CD4-positive, alpha-beta T cell treated with Interleukin-15 for 1 hour (primary cell): Measurements from ENCODE around the gene MLKL.
"Not testable (repeated sequence)": the region's sequence is repeated elsewhere in the genome, so short reads cannot be mapped to it uniquely, and the experiment has no call there.

Source experiments
- DNase-seq: peaks from one replicate; pipeline ENCODE4 v3.0.0-alpha.2; 2020

The MLKL gene

DNA sequence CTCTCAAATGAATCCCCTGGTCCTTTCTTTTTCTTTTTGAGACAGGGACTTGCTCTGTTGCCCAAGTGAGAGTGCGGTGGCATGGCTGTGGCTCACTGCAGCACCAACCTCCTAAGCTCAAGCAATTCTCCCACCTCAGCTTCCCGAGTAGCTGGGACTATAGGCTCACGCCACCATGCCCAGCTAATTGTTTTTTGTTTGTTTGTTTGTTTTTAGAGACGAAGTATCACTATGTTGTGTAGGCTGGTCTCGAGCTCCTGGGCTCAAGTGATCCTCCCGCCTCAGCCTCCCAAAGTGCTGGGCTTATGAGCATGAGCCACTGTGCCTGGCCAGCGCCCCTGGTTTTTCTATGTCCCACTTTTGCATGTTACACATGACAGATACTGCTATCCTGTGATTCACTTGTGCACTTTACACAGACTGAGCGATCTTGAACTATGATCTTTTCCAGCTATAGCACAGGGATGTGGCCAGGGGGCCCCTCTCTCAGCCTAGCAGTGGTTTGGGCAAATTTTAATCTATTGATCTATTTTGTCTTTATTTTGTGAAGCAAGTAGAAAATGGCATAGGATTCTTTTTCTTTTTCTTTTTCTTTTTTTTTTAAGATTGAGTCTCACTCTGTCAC is 31.3 kb upstream of the MLKL start:
- DNase-seq, result no peak

DNA sequence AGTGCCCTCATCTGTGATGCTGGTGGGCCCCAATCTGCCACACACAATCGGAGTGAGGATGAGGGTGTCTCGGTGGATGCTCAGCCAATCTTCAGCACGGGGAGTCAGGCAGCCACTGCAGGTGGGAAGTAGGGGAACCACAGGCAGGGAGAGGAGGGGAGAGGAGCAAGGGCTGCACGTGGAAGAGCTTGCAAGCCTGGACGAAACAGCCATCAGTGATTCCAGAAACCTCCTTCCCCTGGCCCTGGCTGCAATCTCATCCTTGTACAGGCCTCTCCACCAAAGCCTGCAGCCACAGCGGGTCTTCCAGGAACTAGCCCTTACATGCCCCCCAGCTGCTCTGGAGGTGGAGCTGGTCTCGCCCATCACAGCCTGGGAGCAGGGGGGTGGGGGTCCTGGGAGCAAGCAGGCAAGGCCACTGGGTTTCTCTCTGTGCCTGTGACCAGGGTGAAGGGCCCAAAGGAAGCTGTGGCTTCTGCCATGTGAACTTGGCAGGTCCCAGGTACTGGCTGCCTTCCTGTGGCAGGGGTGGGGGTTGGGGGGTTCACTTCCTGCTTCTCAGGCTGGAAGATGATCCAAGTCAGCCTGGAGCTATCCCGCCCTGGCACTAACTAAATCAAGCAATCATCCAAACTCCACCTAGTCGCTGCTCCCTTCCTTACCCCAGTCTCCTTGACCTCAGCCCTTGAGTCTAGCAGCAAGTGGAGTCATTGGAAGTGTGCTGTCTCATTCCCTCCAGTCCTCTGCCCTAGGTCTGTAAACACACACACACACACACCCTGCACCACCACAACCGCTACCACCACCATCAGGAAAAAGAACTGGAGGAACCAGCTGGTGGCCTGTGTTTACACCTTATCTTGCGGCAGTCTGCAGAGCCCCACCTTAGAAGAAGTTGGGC is 29.4 kb upstream of the MLKL start:
- no peak for DNase-seq

DNA sequence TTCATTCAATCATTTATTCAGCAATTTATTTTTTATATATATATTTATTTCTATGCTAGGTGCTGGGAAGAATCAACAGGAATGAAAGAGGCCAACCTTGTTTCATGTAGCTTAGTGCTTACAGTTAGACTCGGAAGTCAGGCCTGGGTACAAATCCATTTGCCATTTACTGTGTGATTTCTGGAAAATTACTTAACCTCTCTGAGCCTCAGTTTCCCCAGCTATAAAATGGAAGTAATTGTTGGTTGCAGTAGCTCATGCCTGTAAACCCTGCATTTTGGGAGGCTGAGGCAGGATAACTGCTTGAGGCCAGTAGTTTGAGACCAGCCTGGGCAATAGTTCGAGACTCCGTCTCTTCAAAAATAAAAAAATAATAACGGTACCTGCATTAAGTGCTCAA is 27.2 kb upstream of the MLKL start:
- DNase-seq, result no peak

DNA sequence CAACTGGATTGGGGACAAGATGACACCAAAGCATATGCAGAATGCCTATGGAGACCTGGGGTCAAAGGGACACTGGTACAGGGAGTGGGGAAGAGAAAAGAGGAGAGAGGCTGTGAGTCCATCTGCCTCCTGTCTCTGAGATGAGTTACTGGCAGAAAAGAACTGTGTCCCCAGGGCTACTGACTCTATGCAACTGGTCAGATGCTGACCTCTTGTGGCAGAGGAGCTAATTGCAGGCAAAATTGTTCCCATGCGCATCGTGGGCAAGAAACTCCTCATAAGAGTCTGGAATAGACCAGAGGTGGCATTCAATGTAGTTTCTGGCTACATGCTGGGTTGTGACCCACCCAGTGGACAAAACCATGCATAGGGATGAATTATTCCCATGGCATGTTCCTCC is 26.1 kb upstream of the MLKL start:
- peak; percentile 37 for DNase-seq

DNA sequence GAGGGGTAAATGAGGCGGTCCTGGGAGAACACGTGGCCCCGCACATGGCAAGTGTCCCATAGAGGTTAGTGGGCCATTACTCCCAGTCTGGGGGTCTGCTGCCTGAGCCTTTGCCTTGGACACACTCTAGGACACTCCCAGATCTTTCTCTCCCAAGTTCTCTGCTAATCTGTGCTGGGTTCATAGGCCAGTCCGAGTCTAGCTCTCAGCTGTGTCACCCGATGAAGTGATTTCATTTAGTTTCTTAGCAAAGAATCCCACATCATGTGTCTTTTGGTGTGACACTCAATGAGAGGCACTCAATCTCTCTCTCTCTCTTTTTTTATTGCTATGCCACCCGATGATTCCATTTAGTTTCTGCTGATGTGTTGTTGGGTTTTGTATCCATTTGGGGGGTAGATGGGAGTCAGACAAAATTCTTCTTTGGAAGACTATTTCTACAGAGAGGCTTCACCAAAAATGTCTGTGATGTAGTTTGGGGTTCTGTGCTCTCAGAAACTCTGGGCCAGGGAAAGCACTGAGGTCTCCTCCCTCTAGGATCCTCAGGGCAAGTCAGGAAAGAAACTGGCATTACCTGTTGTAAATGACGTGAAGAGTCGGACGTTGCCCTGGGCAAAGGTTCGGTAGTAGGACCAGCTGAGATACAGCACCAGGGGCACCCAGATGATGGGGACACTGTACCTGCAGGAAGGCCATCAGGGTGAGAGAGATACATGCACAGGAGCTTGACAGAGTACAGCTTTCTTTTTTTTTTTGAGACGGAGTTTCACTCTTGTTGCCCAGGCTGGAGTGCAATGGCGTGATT is 25.2 kb upstream of the MLKL start:
- no peak for DNase-seq

DNA sequence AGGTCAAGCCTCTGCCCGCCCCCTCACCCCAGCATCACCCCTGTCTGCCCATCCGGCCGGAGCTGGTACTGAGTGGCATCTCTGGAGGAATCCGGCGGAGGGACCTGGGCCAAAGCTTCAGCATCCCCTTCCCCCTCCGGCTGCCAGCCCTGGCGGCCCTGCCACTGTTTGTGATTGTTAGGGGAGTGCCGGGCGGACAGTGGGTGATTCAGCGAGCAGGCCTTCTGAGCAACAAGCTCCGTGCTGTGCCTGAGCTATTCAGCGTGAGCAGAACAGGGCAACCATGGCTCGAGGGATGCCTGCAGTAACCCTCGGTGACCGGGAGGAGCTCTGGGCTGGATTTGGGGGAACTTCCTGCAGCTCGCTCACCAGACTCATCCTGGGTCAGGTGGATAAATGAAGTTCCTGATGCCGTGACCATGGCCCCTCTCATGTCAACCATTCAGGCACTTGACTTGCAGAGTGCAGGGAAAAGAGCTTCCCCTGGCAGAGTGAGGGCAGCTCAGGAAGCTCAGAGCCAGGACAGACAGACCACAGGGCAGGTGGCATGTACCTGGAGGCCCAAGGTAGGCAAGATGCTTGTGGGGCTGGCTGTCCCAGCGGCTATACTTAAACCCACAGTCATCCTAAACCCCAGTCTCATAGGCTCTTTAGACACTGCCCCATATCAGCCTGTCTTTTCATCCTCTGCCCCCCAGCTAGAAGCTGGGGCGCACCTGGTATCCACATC is 24.3 kb upstream of the MLKL start:
- no peak for DNase-seq

DNA sequence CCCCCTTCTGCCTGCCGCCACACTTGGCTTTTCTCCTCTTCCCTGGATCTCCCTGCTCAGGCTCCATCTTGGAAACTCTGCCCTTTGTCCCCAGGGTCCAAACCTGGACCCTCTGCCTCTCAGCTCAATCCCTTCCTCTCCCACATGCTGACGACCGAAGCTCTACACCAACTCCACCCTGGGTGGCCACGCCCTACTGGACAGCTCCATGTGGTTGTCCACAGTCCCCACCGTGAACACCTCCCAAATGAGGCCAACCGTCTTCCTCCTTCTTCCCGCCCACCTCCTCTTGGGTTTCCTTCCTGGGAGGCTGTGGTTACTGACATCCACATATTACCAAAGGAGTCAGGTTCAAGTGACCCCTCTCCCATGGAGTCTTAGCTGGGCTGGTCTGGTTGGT is 22.6 kb upstream of the MLKL start:
- no peak for DNase-seq

DNA sequence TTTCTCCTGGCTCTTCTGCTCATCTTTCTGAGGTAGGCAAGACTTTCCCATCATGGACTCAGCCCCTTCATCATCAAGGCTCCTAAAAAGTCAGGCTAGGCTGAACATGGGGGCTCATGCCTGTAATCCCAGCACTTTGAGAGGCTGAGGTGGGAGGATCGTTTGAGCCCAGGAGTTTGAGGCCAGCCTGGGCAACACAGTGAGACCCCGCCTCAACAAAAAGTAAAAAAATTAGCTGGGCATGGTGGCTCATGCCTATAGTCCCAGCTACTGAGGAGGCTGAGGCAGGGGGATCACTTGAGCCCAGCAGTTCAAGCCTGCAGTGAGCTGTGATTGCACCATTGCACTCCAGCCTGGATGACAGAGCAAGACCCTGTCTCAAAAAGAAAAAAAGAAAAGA is 21.5 kb upstream of the MLKL start:
- DNase-seq, result not testable (repeated sequence)

DNA sequence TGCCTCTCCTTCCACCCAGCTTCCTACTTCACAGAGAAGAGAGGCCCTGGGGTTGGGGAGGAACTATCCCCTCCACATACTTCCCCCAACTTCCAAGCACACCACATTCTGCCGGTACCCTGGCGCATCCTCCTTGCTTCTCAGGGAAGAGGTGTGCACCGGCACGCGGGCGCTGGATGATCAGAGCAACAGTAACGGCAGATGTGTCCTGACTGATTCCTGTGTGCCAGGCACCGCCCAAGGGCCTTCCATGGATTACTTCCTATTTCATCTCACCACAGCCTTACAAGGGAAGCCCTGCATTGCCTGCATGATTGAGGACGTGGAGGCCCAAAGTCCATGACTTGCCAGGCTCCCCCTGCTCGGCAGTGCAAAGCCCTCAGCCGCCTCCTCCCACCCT is 21.1 kb upstream of the MLKL start:
- DNase-seq, result no peak

DNA sequence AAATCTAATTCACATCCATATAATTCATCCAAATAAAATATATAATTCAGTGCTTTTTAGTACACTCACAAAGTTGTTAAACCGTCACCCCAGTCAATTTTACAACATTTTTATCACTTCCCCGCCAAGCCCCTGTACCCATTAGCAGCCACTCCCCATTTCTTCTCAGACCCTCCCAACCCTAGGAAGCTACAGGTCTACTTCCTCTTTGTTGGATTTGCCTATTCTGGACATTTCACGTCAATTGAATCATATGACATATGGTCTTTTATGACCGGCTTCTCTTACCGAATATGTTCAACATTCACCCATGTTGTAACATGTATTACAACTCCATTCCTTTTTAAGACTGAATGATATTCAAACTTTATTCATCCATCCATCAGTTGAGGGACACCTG is 19.9 kb upstream of the MLKL start:
- no peak for DNase-seq

DNA sequence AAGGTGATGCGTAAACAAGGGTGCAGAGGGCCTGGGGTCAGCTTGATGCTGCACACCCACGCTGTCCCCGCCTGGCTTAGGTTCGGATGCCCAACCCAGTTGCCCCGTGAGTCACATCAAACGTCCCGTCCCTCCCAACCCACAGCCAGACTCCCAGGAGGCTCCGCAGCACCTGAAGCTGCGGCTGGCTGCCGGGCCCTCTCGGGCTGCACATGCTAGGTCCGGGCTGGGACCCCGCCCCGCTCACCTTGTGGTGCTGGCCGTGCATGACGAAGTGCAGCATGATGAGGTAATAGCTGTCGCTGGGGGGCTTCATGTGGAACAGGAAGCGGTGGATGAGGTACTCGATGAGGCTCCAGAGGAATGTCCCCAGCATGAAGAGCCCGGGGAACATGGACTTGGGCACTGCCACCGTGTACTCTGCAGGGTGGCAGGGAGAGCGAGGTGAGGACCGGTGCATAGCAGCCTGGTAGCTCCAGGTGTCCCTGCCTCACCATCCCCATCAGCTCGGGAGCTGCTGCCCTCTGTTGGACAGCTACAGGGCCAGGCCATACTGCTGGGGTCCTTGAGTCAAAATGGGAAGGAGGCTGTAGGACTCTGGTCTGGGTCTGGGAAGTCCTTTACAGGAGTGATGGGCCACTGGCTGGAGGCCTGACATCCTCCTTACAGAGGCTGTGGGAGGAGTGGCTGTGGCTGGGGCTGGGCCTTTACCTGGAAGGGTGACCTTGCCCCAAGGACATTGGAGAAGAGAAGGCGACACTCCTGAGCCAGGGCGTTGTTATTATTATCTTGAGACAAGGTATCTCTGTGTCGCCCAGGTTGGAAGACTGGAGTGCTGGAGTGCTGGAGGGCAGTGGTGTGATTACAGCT is 18.3 kb upstream of the MLKL start:
- DNase-seq, result no peak

DNA sequence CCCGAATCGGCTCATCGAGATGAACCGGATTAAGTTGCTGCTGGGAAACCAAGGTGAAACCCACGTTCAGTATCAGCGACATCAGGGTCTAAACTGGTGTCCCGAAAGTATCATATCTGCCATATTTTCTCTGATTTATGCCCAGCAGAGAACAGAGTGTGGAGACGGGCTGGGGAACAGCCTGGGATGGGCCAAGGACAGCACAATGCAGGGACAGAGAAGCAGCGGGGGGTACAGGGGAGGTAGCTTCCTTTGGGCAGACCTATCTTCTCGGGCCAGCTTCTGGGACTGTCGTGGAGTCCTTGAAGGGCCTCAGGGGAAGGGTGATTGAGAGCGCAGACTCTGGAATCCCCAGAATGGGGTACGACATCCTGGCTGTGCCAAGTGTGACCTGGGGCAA is 17.5 kb upstream of the MLKL start:
- no peak for DNase-seq

DNA sequence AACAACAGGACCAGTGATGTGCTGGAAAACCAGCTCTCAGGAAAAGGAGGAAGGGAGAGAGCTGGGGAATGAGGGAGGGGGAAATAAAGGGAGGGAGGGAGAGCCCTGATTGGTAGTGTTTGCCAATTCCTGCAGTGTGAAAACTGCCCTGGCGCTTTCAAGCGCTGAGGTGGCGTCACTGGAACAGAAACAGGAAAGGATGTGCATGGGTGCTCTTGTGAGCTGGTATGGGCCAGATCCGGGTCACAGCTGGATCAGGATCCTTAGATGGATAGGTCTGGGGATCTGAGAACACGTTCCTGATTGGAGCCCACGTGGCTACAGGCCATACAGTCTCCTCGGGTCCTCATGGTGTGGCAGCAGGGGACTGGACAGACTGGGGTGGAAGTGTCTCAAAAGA is 16.7 kb upstream of the MLKL start:
- DNase-seq, result no peak

DNA sequence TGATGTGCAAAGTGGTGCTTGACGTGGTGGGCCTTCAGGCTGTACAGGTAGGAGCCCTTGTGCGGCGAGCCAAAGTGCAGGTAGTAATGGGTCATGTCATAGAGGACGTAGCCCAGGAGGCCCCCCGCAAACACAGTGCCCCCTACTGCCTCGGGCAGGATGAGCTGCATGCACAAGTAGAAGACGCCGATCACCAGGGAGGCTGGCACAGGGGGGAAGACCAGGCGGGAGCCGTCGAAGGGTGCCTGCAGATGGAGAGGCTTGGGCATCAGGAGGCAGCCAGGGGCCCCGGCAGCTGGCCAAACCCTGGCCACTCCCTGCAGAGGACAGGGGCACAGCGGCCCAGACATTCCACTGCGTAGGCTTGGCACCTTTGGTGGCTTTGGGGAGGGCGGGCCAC is 15.7 kb upstream of the MLKL start:
- DNase-seq, result no peak

DNA sequence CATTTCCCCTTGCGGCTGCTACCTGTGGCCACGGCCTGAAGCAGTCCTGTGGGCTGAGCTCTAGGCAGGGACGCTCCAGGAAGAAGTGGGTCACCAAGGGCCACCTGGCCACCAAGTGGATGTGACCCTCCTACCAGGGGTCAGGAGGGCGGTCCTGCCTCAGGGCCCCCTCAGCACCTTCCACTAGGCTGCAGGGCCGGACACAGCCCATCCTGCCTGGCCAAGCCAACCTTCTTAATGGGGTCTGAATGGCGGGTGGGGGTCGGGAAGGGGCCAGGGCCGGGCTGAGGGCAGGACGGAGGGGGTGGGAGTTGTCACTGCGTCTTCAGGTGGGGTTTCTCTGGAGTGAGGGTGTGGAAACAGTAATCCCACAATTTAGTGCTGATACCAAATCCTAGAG is 13.2 kb upstream of the MLKL start:
- no peak for DNase-seq

DNA sequence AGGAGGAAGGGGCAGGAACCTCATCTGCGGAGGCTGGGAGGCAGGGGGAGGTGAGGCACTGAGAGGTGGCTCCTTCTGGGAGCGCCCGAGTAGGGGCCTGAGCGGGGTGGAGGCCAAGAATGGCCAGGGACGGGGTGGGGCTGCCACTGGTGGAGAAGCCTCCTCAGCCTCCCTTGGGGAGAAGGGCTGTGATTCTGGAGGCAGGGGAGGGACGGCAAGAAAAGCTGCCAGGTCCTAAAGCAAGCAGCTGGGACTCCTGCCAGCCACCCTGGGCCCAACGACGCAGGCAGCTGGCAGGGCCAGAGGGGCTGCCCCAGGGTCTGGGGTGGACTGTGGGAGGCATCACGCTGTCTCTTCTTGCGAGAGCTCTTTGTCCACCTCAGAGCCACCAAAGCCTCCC is 12.7 kb upstream of the MLKL start:
- no peak for DNase-seq

DNA sequence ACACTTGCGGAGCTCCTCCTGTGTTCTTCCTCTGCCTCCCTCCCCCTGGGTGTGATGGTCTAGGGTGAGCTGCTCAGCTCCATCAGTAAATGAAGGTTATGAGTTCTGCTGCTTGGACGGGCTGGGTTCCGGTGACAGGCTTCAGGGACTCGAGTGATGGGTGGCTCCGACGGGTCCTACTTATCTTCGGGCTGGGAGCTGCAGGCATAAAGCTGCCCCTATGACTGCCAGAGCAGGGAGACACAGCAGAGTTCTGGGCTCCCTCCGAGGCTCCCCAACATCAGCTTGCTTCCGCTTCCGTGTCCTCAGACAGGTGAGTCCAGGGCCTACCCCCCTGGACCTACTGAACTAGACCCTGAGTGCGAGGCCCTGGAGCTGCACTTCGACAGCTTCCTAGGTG is 11.3 kb upstream of the MLKL start:
- no peak for DNase-seq

DNA sequence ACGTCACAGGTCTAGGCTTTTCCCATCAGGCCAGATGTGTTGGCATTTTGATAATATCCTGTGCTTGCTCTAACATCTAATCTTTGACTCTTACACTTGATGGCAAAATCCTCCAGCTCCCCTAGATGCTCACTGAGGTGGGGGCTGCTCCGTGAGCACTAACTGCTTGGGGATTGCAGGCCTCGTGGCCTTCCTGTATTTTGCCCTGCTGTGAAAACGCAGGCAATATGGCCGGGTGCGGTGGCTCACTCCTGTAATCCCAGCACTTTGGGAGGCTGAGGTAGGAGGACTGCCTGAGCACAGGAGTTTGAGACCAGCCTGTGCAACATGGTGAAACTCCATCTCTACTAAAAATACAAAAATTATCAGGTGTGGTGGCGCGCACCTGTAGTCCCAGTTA is 9.7 kb upstream of the MLKL start:
- no peak for DNase-seq

DNA sequence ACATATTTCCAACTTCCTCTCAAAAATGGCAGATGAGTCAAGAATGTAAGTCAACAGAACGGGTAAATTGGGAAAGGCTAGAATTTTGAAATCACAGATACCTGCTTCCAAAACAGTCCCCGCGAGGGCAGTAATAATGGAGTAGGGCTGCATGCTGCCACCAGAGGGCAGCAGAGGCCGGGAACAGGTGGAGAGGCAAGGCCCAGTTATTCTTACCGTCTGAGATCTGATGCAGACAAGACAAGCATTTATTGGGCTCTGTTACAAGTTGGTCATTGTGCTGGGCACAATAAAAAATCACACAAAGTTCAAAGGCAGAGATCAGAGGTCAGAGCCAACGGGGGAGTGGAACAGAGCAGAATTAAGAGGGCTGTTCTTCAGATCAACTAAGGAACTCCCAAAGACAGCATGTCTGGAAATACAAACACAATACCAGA is 8.8 kb upstream of the MLKL start:
- DNase-seq, result peak; percentile 81

DNA sequence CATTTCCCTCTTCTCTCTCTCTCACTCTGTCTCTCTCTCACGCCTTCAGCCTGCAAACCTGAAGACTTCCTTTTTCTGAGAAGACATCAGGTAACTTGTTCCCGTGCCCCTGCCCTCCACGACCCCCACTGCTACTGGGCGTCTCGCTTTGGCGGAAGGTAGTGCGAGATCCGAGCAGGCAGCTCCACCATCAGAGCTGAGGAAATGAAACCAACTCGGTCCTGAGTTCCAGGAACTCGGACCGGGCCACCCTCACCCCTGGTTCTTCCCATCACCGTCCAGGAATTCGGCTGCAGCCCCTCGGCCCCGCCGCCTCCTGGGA is 585 bp downstream of the MLKL start:
- DNase-seq, result peak; percentile 20

DNA sequence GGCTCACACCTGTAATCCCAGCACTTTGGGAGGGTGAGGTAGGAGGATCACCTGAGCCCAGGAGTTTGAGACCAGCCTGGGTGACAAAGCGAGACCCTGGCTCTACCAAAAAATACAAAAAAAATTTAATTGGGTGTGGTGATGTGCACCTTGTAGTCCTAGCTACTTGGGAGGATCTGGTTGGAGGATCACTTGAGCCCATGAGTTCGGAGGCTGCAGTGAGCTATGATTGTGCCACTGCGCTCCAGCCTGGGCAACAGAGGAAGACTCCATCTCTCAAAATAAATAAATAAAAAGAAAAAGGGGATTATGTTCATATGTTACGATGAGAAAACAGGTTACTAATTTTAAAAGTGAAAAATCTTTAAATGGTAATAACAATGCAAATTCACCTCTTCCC is 996 bp downstream of the MLKL start:
- no peak for DNase-seq

DNA sequence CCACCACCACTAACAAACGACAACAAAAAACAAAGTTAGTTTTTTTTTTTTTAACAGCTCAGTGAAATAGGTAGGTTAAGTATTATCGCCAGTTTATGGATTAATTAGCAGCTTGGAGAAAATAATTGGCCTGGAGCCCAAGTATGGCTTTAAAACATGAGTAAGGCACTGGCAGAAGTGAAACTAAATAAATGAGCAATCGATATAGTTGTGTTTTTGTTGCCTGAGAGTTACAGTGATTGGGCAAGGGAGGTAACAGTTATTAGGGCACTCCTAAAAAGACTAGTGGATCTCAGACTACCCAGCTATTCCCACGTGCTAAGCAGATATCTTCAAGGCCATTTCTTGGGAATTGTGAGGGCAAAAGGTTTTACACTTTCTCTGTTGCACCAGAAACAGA is 2.4 kb downstream of the MLKL start:
- DNase-seq, result no peak
